Vagina (tissue), 2 donors: Measurements from ENCODE around the gene NTM. TPM values are rescaled to one million over a fixed set of nuclear protein-coding genes. Genes with fewer than 3 reads are reported as not detected.

Experiments
- DNase-seq, 2 donors: peaks; one replicate each; pipeline ENCODE4 v3.0.0-alpha.2; 2017; ENCODE audit errors: extremely low spot score in 2 of 2
- H3K27ac ChIP-seq: fragments of 200-600 bp; sonication (generic); one replicate; pipeline ENCODE4 v1.5.1; 2019
- H3K27me3 ChIP-seq: fragments of 200-600 bp; sonication (generic); one replicate; pipeline ENCODE4 v1.5.1; 2019
- H3K36me3 ChIP-seq, 2 donors: fragments of 200-600 bp; sonication (generic); one replicate each; pipeline ENCODE4 v1.5.1; 2017 to 2019
- H3K4me1 ChIP-seq: fragments of 200-600 bp; sonication (generic); one replicate; pipeline ENCODE4 v1.5.1; 2019
- H3K4me3 ChIP-seq, 2 donors: fragments of 200-600 bp; sonication (generic); 1 replicate in 1 of 2; 2 replicates in 1 of 2; pipeline ENCODE4 v1.5.1; 2016 to 2019
- H3K9me3 ChIP-seq: fragments of 200-600 bp; sonication (generic); one replicate; pipeline ENCODE4 v1.5.1; 2019
- CTCF ChIP-seq, 3 experiments: fragments of 450-650 bp in 2 of 3; fragments of 200-600 bp in 1 of 3; sonication (generic) in 1 of 3; IDR thresholded peaks; one replicate each; pipeline ENCODE4 v1.5.1; 2017 to 2019; ENCODE audit warnings: antibody characterized with exemption in 3 of 3, mild to moderate bottlenecking in 2 of 3, moderate library complexity in 2 of 3
- POLR2A ChIP-seq, 2 donors: fragments of 450-650 bp; IDR thresholded peaks; one replicate each; pipeline ENCODE4 v1.6.1; 2017; ENCODE audit warnings: antibody characterized with exemption in 2 of 2, mild to moderate bottlenecking in 2 of 2, moderate library complexity in 2 of 2
- POLR2AphosphoS5 ChIP-seq, 2 donors: sonication (generic); formaldehyde crosslinking; IDR thresholded peaks; one replicate each; pipeline ENCODE4 v1.9.0; 2017; ENCODE audit warnings: antibody characterized with exemption in 2 of 2, mild to moderate bottlenecking in 2 of 2, low read depth in 1 of 2; ENCODE audit not compliant: insufficient read depth in 1 of 2
- intact Hi-C: fragments of 100-400 bp; cut with DNase I; formaldehyde crosslinking; loops from one replicate; pipeline ENCODE4 v1.15.1; 2023
- total RNA-seq: library from RNA; depleted of rRNA; stranded (reverse); fragments of >200 nt; gene quantifications from one replicate; pipeline ENCODE4 v1.2.3, GENCODE V29; 2016

Gene NTM
- total RNA-seq, 1 donor from 2014 or later = 4.2 TPM

GRCh38 chr11:131814108-131814507, 443.7 kb downstream of the NTM start:
- Histone ChIP-seq H3K9me3 (no peaks in the 10 kb centered on the region), H3K4me1 (no peaks in the 10 kb centered on the region), H3K27ac (no peak overlapping the region), H3K4me3 (no peak overlapping the region), H3K36me3 (no peaks in the 10 kb centered on the region), H3K27me3 (no peaks in the 10 kb centered on the region)
- no peak for DNase-seq
- intact Hi-C loops = no loop called here
- TF ChIP-seq POLR2AphosphoS5 (IDR thresholded peaks at IDR 0.05; ENCODE audit: insufficient read depth in 1 of 2, low read depth in 1 of 2) (no peak), CTCF (IDR thresholded peaks at IDR 0.05) (no peak), POLR2A (IDR thresholded peaks at IDR 0.05) (no peak)

GRCh38 chr11:131815590-131815989, 445.2 kb downstream of the NTM start:
- DNase-seq = no peak
- Histone ChIP-seq H3K36me3 (no peaks in the 10 kb centered on the region), H3K9me3 (no peaks in the 10 kb centered on the region), H3K4me1 (no peaks in the 10 kb centered on the region), H3K27me3 (no peaks in the 10 kb centered on the region), H3K27ac (no peak overlapping the region), H3K4me3 (no peak overlapping the region)
- TF ChIP-seq POLR2A (IDR thresholded peaks at IDR 0.05) (no peak), CTCF (IDR thresholded peaks at IDR 0.05) (no peak), POLR2AphosphoS5 (IDR thresholded peaks at IDR 0.05; ENCODE audit: insufficient read depth in 1 of 2, low read depth in 1 of 2) (no peak)
- intact Hi-C loops = no loop called here

- Histone ChIP-seq H3K4me1 (no peaks in the 10 kb centered on the region), H3K4me3 (no peak overlapping the region), H3K9me3 (no peaks in the 10 kb centered on the region), H3K27me3 (no peaks in the 10 kb centered on the region), H3K27ac (no peak overlapping the region), H3K36me3 (no peaks in the 10 kb centered on the region)
- intact Hi-C loops = no loop called here
- no peak for DNase-seq
- no peak for TF ChIP-seq CTCF (IDR thresholded peaks at IDR 0.05)
- TF ChIP-seq POLR2A (IDR thresholded peaks at IDR 0.05) = no peak
- TF ChIP-seq POLR2AphosphoS5 (IDR thresholded peaks at IDR 0.05; ENCODE audit: insufficient read depth in 1 of 2, low read depth in 1 of 2) = no peak
Measured at GRCh38 chr11:131816051-131816450, 445.6 kb downstream of the NTM start.

GRCh38 chr11:131817687-131818188, 447.3 kb downstream of the NTM start:
- TF ChIP-seq POLR2A (IDR thresholded peaks at IDR 0.05) = no peak
- intact Hi-C loops = no loop called here
- Histone ChIP-seq H3K4me3 (no peak overlapping the region), H3K27me3 (no peaks in the 10 kb centered on the region), H3K27ac (no peak overlapping the region), H3K36me3 (no peaks in the 10 kb centered on the region), H3K4me1 (no peaks in the 10 kb centered on the region), H3K9me3 (no peaks in the 10 kb centered on the region)
- no peak for DNase-seq

- H3K27me3 ChIP-seq = no peaks in the 10 kb centered on the region
- H3K27ac ChIP-seq = no peak overlapping the region
- DNase-seq = no peak
- TF ChIP-seq POLR2A (IDR thresholded peaks at IDR 0.05) = no peak
- H3K36me3 ChIP-seq = no peaks in the 10 kb centered on the region
- H3K9me3 ChIP-seq = no peaks in the 10 kb centered on the region
- intact Hi-C loops = no loop called here
- no peaks in the 10 kb centered on the region for H3K4me1 ChIP-seq
- no peak overlapping the region for H3K4me3 ChIP-seq
Measured at GRCh38 chr11:131819865-131820264, 449.4 kb downstream of the NTM start.

- Histone ChIP-seq H3K4me3 (no peak overlapping the region), H3K36me3 (no peaks in the 10 kb centered on the region), H3K27ac (no peak overlapping the region), H3K4me1 (no peaks in the 10 kb centered on the region), H3K9me3 (no peaks in the 10 kb centered on the region), H3K27me3 (no peaks in the 10 kb centered on the region)
- TF ChIP-seq POLR2A (IDR thresholded peaks at IDR 0.05) (no peak), POLR2AphosphoS5 (IDR thresholded peaks at IDR 0.05; ENCODE audit: insufficient read depth in 1 of 2, low read depth in 1 of 2) (no peak), CTCF (IDR thresholded peaks at IDR 0.05) (no peak)
- intact Hi-C loops = no loop called here
- DNase-seq = no peak
Measured at GRCh38 chr11:131822506-131822905, 452.1 kb downstream of the NTM start.
